Measurements from ENCODE around the gene BFSP2. TPM values are rescaled to one million over a fixed set of nuclear protein-coding genes. Genes with fewer than 3 reads are reported as not detected.

Gene BFSP2
- total and polyA plus RNA-seq, 4 donors: not detected

DNA sequence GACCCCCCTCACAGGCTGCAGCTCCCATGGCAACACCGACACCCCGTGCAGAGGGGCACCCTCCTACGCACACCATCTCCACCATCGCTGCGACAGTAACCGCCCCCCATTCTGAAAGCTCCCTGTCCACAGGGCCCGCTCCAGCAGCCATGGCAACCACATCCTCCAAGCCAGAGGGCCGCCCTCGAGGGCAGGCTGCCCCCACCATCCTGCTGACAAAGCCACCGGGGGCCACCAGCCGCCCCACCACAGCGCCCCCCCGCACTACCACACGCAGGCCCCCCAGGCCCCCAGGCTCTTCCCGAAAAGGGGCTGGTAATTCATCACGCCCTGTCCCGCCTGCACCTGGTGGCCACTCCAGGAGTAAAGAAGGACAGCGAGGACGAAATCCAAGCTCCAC is 19.9 kb upstream of the BFSP2 start:
- WGBS, 2 donors: 95 to 96% methylated on average over 19 of the region's 19 CpGs
- Histone ChIP-seq H3K27ac (ENCODE audit: low read depth in 1 of 2, low read length in 2 of 2) (no peak overlapping the region), H3K36me3 (ENCODE audit: control insufficient read depth in 1 of 2, insufficient read depth in 2 of 2, low read length in 1 of 2) (no peaks in the 10 kb centered on the region), H3K9me3 (ENCODE audit: control insufficient read depth, low read length) (no peaks in the 10 kb centered on the region), H3K4me3 (ENCODE audit: low read length in 2 of 2) (no peak overlapping the region), H3K4me1 (ENCODE audit: control insufficient read depth in 1 of 2, insufficient read depth in 2 of 2, low read length in 2 of 2) (no peaks in the 10 kb centered on the region), H3K27me3 (ENCODE audit: control insufficient read depth in 1 of 2, insufficient read depth in 2 of 2, low read length in 1 of 2) (no peaks in the 10 kb centered on the region)
- intact Hi-C loops (cut with DNase I): loop anchor here (5.0 to 10.0 kb wide), 3 partner anchors 343 to 655 kb away; partner anchors contain the start of genes NPHP3 (in 1 of the 2) and TMEM108 (in 1 of the 2)
- no peak for DNase-seq
- no peak for ATAC-seq (ENCODE audit: low FRiP score)

DNA sequence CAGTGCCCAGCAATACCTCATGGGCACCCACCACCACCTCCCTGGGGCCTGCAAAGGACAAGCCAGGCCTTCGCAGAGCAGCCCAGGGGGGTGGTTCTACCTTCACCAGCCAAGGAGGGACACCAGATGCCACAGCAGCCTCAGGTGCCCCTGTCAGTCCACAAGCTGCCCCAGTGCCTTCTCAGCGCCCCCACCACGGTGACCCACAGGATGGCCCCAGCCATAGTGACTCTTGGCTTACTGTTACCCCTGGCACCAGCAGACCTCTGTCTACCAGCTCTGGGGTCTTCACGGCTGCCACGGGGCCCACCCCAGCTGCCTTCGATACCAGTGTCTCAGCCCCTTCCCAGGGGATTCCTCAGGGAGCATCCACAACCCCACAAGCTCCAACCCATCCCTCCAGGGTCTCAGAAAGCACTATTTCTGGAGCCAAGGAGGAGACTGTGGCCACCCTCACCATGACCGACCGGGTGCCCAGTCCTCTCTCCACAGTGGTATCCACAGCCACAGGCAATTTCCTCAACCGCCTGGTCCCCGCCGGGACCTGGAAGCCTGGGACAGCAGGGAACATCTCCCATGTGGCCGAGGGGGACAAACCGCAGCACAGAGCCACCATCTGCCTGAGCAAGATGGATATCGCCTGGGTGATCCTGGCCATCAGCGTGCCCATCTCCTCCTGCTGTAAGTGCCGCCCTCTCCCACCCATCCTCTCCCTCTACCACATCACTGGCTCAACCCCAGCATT is 19.2 kb upstream of the BFSP2 start:
- Histone ChIP-seq H3K4me3 (ENCODE audit: low read length in 2 of 2) (no peak overlapping the region), H3K27me3 (ENCODE audit: control insufficient read depth in 1 of 2, insufficient read depth in 2 of 2, low read length in 1 of 2) (no peaks in the 10 kb centered on the region), H3K4me1 (ENCODE audit: control insufficient read depth in 1 of 2, insufficient read depth in 2 of 2, low read length in 2 of 2) (no peaks in the 10 kb centered on the region), H3K36me3 (ENCODE audit: control insufficient read depth in 1 of 2, insufficient read depth in 2 of 2, low read length in 1 of 2) (no peaks in the 10 kb centered on the region), H3K9me3 (ENCODE audit: control insufficient read depth, low read length) (no peaks in the 10 kb centered on the region), H3K27ac (ENCODE audit: low read depth in 1 of 2, low read length in 2 of 2) (no peak overlapping the region)
- DNase-seq: no peak
- WGBS, 2 donors: 92 to 95% methylated on average over 16 of the region's 16 CpGs
- no peak for ATAC-seq (ENCODE audit: low FRiP score)
- intact Hi-C loops (cut with DNase I): loop anchor here (5.0 to 10.0 kb wide), 3 partner anchors 343 to 656 kb away; partner anchors contain the start of genes NPHP3 (in 1 of the 2) and TMEM108 (in 1 of the 2)

DNA sequence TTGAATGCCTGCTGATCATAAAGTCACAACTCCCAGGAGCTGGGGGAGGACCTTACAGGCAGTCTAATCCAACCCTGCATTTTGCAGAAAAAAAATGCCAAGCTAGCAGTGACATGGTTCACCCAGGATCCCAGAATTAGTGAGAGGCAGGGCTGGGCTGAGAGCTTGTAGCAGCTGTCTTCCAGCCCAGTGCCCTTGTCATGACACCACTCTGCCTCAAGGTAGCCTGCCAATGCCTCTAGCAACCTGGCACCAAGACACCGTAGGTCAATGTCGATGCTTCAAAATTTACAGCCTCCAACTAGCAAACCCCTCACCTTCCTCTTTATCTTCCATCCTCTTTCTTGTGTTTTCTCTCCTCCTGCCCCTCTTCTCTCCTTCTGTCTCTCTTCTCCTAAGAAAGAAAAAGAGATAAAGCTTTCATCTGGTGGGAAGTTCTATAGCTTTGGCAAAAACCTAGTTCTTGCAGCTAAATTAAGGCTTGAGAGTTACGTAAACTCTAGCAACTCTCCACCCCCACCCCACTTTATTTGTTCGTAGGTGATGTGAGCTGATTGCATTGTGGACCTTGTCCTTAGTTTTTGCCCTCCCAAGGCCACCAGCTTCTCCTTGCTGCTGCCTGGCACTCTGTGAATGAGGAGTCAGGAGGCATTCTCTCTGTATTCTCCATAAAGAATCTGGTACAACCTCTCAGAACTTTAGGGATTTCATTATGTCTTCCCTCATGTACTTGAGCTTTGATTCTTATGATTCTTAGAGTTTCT is 18.3 kb upstream of the BFSP2 start:
- DNase-seq: no peak
- Histone ChIP-seq H3K4me3 (ENCODE audit: low read length in 2 of 2) (no peak overlapping the region), H3K4me1 (ENCODE audit: control insufficient read depth in 1 of 2, insufficient read depth in 2 of 2, low read length in 2 of 2) (no peaks in the 10 kb centered on the region), H3K9me3 (ENCODE audit: control insufficient read depth, low read length) (no peaks in the 10 kb centered on the region), H3K36me3 (ENCODE audit: control insufficient read depth in 1 of 2, insufficient read depth in 2 of 2, low read length in 1 of 2) (no peaks in the 10 kb centered on the region), H3K27me3 (ENCODE audit: control insufficient read depth in 1 of 2, insufficient read depth in 2 of 2, low read length in 1 of 2) (no peaks in the 10 kb centered on the region), H3K27ac (ENCODE audit: low read depth in 1 of 2, low read length in 2 of 2) (no peak overlapping the region)
- ATAC-seq (ENCODE audit: low FRiP score): no peak
- 63 to 81% methylated on average over 4 of the region's 4 CpGs for WGBS, 2 donors
- intact Hi-C loops (cut with DNase I): loop anchor here (5.0 to 10.0 kb wide), 3 partner anchors 344 to 657 kb away; partner anchors contain the start of genes NPHP3 (in 1 of the 2) and TMEM108 (in 1 of the 2)

DNA sequence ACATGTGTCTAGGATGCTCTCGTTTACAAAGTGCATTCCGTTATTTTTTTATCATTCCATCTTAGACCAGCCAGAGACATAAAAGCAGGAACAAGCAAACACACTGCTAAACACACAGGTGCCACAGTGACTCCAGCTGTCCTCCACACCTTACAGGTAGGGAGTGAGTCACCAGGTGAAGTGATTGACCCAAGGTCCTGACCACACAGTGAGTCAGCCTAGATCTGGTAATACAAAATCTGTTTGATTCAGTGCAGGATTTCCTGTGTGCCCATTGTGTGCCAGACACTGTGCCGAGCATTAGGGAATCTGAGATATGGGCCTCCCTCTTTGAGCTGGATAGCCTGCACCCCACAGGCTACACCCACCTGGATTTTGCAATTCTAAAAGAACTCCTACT is 16.7 kb upstream of the BFSP2 start:
- WGBS, 2 donors: 90 to 95% methylated on average over 3 of the region's 3 CpGs
- ATAC-seq (ENCODE audit: low FRiP score) (no peak), DNase-seq (no peak)
- H3K36me3 ChIP-seq (ENCODE audit: control insufficient read depth in 1 of 2, insufficient read depth in 2 of 2, low read length in 1 of 2): no peaks in the 10 kb centered on the region
- H3K9me3 ChIP-seq (ENCODE audit: control insufficient read depth, low read length): no peaks in the 10 kb centered on the region
- H3K4me3 ChIP-seq (ENCODE audit: low read length in 2 of 2): no peak overlapping the region
- H3K4me1 ChIP-seq (ENCODE audit: control insufficient read depth in 1 of 2, insufficient read depth in 2 of 2, low read length in 2 of 2): no peaks in the 10 kb centered on the region
- intact Hi-C loops (cut with DNase I): loop anchor here (5.0 to 10.0 kb wide), 3 partner anchors 346 to 658 kb away; partner anchors contain the start of genes NPHP3 (in 1 of the 2) and TMEM108 (in 1 of the 2)
- no peak overlapping the region for H3K27ac ChIP-seq (ENCODE audit: low read depth in 1 of 2, low read length in 2 of 2)
- no peaks in the 10 kb centered on the region for H3K27me3 ChIP-seq (ENCODE audit: control insufficient read depth in 1 of 2, insufficient read depth in 2 of 2, low read length in 1 of 2)

DNA sequence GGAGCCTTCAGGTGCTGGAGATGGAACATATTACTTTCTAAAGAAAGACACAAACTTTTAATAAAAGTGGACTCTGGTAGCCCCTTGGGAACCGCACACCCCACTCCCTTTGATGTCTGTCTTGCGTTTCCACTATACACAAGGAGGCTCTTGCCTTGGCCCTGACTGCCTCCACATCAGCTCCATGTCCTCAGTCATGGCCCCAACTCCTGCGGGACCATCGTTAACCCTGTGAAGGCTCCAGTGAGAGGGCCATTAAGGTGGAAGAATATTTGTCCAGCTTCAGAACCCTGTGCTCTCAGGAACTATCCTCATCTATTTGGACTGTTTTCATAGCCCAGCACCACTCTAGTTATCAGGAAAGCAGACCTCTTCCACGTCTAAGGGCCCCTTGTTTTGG is 16.1 kb upstream of the BFSP2 start:
- Histone ChIP-seq H3K4me1 (ENCODE audit: control insufficient read depth in 1 of 2, insufficient read depth in 2 of 2, low read length in 2 of 2) (no peaks in the 10 kb centered on the region), H3K27me3 (ENCODE audit: control insufficient read depth in 1 of 2, insufficient read depth in 2 of 2, low read length in 1 of 2) (no peaks in the 10 kb centered on the region), H3K9me3 (ENCODE audit: control insufficient read depth, low read length) (no peaks in the 10 kb centered on the region), H3K27ac (ENCODE audit: low read depth in 1 of 2, low read length in 2 of 2) (no peak overlapping the region), H3K4me3 (ENCODE audit: low read length in 2 of 2) (no peak overlapping the region), H3K36me3 (ENCODE audit: control insufficient read depth in 1 of 2, insufficient read depth in 2 of 2, low read length in 1 of 2) (no peaks in the 10 kb centered on the region)
- DNase-seq: no peak
- intact Hi-C loops (cut with DNase I): loop anchor here (2.0 to 10.0 kb wide), 4 partner anchors 343 to 659 kb away; partner anchors contain the start of genes NPHP3 (in 1 of the 2) and TMEM108 (in 1 of the 2)
- 82% methylated on average over 5 of the region's 5 CpGs for WGBS, 2 donors
- ATAC-seq (ENCODE audit: low FRiP score): no peak

DNA sequence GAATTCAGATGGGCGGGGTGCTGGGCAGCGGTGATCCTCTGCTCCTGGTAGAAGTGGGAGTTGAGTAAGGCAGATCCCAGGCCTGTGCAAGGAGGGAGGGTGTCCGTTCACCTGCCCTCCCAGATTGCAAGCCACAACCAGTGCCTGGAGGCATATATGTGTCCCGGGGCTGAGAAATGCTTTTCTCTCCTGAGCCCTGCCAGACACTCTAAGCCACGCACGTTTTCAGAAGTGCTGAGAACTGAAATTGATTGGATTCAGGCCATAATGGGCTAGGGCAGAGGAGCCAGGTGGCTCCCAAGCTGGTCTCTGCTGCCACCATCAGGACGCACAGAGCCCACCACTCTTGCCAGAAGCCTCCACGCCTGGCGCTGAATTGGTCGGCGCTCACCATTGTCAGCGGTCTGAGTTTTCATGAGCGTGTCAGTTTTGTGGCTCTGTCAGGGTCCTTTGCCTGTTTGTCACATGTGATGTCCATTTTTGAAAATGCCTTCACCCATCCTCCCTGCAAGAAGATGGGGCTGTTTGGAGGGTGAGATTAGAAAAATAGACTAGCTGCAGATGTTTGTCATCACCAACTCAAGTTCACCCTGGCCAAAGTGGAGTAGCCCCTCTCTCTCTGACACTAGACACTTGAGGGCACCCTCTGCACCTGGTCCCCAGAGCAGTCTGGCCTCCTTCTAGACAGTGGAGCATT is 15.4 kb upstream of the BFSP2 start:
- 16 to 17% methylated on average over 13 of the region's 13 CpGs for WGBS, 2 donors
- DNase-seq (peak in 1 of 2 donors; percentile 50), ATAC-seq (ENCODE audit: low FRiP score) (peak; percentile 72)
- Histone ChIP-seq H3K36me3 (ENCODE audit: control insufficient read depth in 1 of 2, insufficient read depth in 2 of 2, low read length in 1 of 2) (no peaks in the 10 kb centered on the region), H3K27me3 (ENCODE audit: control insufficient read depth in 1 of 2, insufficient read depth in 2 of 2, low read length in 1 of 2) (no peaks in the 10 kb centered on the region), H3K9me3 (ENCODE audit: control insufficient read depth, low read length) (no peaks in the 10 kb centered on the region), H3K4me3 (ENCODE audit: low read length in 2 of 2) (no peak overlapping the region), H3K27ac (ENCODE audit: low read depth in 1 of 2, low read length in 2 of 2) (no peak overlapping the region), H3K4me1 (ENCODE audit: control insufficient read depth in 1 of 2, insufficient read depth in 2 of 2, low read length in 2 of 2) (no peaks in the 10 kb centered on the region)
- intact Hi-C loops (cut with DNase I): loop anchor here (2.0 to 10.0 kb wide), 4 partner anchors 344 to 660 kb away; partner anchors contain the start of genes NPHP3 (in 1 of the 2) and TMEM108 (in 1 of the 2)

DNA sequence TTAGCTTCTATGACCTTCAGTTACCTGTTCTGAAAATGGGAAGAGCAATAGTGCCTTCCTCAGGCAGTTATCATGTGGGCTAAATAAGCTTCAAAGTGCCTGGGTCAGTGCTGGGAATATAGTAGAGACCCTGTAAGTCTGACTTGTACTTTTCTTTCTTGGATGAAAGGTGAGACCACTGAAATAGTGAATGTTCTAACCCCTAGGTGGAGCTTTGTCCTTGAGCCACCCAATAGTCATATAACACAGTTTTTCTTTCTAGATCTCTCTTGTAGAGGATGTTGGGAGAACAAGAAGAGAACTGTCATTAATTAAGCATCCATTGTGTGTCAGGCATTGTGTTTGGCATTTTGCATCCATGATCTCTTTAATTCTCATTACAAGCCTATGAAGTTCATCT is 13.0 kb upstream of the BFSP2 start:
- H3K4me1 ChIP-seq (ENCODE audit: control insufficient read depth in 1 of 2, insufficient read depth in 2 of 2, low read length in 2 of 2): no peaks in the 10 kb centered on the region

DNA sequence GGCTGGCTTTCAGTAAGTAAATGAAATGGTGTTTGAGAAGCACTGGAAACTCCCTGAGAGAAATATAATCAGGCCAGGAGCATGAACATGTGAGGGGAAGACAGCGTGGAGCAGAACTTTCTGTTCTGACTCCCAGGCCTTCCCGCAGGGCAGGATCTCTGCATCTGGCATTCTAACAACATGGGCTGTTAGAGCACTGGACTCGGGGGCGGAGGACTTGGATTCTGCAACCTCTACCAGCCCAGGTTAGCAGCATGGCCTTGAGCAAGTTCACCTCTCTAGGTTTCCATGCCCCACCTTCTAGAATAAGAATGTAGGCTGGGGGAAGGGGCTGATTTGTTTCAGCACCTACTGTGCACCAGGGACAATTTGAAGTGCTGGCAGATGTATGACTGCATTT is 12.5 kb upstream of the BFSP2 start:
- Histone ChIP-seq H3K4me1 (ENCODE audit: control insufficient read depth in 1 of 2, insufficient read depth in 2 of 2, low read length in 2 of 2) (no peaks in the 10 kb centered on the region), H3K27me3 (ENCODE audit: control insufficient read depth in 1 of 2, insufficient read depth in 2 of 2, low read length in 1 of 2) (no peaks in the 10 kb centered on the region), H3K27ac (ENCODE audit: low read depth in 1 of 2, low read length in 2 of 2) (no peak overlapping the region), H3K4me3 (ENCODE audit: low read length in 2 of 2) (no peak overlapping the region), H3K9me3 (ENCODE audit: control insufficient read depth, low read length) (no peaks in the 10 kb centered on the region), H3K36me3 (ENCODE audit: control insufficient read depth in 1 of 2, insufficient read depth in 2 of 2, low read length in 1 of 2) (no peaks in the 10 kb centered on the region)
- ATAC-seq (ENCODE audit: low FRiP score) (no peak), DNase-seq (no peak)
- WGBS, 2 donors: 87 to 89% methylated on average over 4 of the region's 4 CpGs
- intact Hi-C loops (cut with DNase I): loop anchor here in 1 of 2 donors (10.0 kb wide), 1 partner anchor 663 kb away; the partner anchor contains the start of gene NPHP3

More for the DNA sequence above, 13.0 kb upstream of the BFSP2 start:
- H3K4me3 ChIP-seq (ENCODE audit: low read length in 2 of 2): no peak overlapping the region
- no peaks in the 10 kb centered on the region for H3K36me3 ChIP-seq (ENCODE audit: control insufficient read depth in 1 of 2, insufficient read depth in 2 of 2, low read length in 1 of 2)
- no peak for DNase-seq
- no peak for ATAC-seq (ENCODE audit: low FRiP score)
- H3K27me3 ChIP-seq (ENCODE audit: control insufficient read depth in 1 of 2, insufficient read depth in 2 of 2, low read length in 1 of 2): no peaks in the 10 kb centered on the region
- intact Hi-C loops (cut with DNase I): loop anchor here in 1 of 2 donors (10.0 kb wide), 1 partner anchor 662 kb away; the partner anchor contains the start of gene NPHP3
- no peaks in the 10 kb centered on the region for H3K9me3 ChIP-seq (ENCODE audit: control insufficient read depth, low read length)
- H3K27ac ChIP-seq (ENCODE audit: low read depth in 1 of 2, low read length in 2 of 2): no peak overlapping the region

Data from aorta (tissue), 5 donors.